ENCODE data around the gene METTL25B.

Gene METTL25B

GRCh38 chr1:156773607-156774006 is 45.3 kb downstream of the METTL25B start:
- ATAC-seq, result peak in 1 of 2 donors; percentile 52

- peak; percentile 24 to 32 for ATAC-seq
Observed at GRCh38 chr1:156775799-156776198, 47.5 kb downstream of the METTL25B start.

GRCh38 chr1:156776942-156777341 is 48.7 kb downstream of the METTL25B start:
- no peak for ATAC-seq

GRCh38 chr1:156777573-156777972 is 49.3 kb downstream of the METTL25B start:
- no peak for ATAC-seq

GRCh38 chr1:156781585-156782186 is 53.4 kb downstream of the METTL25B start:
- ATAC-seq, result no peak

- ATAC-seq, result no peak
Observed at GRCh38 chr1:156785458-156785857, 57.2 kb downstream of the METTL25B start.
